GM18519 (cell line): ENCODE results near the gene CTBP2.

Experiments used
- ATAC-seq: cut with Tn5 transposase; IDR thresholded peaks from one replicate; pipeline ENCODE4 v1.9.1; 2021; ENCODE audit warnings: mild to moderate bottlenecking, moderate library complexity; ENCODE audit not compliant: unreplicated experiment, low FRiP score

The CTBP2 gene

DNA sequence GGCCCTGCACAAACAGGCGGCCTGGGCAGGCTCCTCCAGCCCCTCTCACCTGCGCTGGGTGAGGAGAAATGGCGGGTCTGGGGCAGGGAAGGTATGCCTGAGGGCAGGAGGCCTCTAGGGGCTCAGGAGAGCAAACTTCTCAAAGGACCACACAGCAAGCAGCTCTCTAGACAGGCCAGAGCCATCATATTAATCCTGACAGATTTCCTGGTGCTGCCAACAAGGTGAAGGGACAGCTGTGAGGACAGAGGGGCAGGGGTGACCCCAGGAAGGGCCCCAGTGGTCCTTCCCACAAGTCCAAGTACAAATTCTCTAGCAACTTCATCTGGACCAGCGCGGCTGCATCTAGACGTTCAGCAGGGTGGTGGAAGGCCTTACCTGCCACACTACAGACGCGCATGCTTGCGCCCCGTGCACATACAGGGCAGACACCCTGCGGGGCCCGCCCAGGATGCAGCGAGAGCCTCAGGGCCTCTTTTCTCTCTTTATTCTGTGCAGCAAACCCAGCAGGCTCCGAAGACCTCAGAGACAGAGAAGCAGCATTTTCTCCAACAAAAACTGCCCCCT lies 156.4 kb downstream of the CTBP2 start:
- no peak for ATAC-seq

DNA sequence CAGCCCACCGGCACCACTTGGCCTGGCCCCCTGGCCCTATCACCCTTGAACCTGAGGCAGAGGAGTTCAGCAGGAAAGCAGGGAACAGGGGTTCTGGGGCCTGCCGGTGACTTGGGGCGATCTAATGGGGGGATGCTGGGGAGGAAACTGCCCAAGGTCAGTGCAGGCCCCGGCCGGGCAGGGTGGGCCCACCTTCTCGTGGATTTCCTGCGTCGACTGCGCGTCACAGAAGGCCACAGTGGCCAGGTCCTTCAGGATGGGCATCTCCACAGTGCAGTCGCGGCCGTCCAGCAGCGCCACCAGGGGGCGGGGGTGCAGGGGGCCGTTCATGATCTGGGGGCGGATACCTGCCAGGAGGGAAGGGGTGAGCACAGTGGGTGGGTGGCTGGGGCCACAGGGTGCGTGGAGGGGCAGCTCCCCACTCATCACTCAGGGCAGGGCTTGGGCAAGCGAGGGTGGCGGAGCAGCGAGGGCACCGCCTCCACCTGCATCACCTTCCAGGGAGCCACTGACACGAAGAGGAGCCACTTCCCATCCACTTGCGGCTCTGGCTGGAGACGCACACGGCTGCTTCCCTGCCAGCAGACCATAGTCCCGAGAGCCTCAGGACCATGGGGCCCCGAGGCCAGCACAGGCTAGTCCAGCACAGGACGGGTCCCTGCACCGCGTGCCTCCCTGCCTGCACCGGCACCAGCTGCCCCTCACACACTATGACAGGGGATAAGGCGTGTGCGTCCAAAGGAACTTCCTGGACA lies 157.0 kb downstream of the CTBP2 start:
- ATAC-seq = no peak

DNA sequence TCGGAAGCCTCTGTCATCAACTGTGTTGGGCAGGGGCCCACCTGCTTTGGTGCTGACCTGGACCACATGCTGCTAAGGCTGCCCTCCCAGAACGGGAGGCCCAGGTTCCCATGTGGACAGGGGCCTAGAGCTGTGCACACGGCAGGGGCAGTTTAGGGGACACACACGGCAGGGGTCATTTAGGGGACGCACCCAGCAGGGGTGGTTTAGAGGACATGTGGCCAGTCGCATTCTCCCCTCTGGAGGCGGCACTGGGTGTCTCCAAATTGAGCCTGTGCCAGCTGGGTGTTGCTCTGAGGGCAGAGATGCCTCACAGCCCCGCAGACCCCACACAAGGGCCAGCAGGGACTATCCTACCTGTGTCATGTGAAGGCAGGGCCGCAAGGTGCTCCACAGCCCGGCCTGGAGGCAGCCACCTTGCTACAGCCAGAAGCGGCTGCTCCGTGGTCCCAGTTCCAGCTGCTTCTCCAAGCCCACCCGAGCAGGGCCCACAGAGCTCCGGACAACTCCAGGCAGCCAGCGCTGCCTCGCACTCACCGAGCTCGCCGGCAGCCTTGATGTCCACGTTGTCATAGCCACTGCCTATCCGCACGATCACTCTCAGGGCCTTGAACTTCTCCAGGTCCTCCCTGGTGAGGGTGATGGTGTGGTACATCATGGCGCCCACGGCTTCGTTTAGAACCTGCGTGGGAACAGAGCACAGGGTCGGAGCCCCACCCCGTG lies 157.8 kb downstream of the CTBP2 start:
- no peak for ATAC-seq

DNA sequence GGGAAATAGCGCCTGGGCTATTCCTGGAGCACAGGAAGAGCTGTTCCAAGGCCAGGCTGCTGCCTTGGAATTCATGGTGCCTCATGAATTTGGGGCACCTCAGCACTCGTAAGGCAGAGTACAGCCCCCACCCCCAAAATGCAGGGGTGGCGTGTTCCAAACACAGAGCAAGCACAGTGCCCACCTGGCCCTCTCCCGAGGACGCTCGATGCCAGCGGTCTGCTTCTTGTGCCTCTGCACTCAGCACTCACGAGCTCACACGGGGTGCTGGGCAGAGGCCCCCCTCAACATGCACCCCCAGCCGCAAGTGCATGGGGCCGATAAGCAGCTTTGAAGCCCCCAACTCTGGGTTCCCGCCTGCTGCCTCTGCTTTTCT lies 158.3 kb downstream of the CTBP2 start:
- ATAC-seq = no peak

DNA sequence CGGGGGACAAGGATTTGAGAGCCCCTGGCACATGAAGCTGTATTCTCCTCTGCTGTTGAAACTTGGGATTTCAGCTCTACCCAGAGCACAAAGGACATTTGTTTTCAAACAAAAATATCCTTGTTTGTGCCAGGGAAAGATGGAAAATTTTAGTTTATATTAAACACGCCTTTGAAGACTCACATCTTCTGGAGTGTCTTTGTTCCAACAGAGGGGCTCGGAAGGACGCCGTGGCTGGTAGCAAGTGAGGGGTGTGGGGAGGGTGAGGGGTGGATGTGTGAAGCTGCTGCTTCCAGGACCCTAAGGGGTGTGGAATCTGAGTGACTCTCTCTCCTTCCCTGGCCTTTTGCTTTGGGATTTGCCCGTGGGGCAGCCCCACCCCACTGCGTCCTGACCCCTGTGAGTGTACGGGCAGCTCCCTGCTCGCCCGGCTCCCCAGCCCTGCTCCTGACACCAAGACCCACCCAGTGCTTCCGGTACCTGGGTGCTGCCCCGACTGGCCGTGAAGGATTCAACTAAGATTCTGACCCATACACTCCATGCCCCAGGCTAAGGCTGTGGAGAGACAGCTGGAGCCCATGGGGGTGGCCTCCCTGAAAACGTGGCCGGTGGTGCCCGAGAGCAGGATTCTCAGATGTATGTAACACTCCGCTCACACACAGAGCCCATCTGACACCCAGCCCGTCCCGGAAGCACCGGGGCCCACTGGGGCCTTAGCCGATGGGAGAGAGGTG lies 158.9 kb downstream of the CTBP2 start:
- no peak for ATAC-seq

DNA sequence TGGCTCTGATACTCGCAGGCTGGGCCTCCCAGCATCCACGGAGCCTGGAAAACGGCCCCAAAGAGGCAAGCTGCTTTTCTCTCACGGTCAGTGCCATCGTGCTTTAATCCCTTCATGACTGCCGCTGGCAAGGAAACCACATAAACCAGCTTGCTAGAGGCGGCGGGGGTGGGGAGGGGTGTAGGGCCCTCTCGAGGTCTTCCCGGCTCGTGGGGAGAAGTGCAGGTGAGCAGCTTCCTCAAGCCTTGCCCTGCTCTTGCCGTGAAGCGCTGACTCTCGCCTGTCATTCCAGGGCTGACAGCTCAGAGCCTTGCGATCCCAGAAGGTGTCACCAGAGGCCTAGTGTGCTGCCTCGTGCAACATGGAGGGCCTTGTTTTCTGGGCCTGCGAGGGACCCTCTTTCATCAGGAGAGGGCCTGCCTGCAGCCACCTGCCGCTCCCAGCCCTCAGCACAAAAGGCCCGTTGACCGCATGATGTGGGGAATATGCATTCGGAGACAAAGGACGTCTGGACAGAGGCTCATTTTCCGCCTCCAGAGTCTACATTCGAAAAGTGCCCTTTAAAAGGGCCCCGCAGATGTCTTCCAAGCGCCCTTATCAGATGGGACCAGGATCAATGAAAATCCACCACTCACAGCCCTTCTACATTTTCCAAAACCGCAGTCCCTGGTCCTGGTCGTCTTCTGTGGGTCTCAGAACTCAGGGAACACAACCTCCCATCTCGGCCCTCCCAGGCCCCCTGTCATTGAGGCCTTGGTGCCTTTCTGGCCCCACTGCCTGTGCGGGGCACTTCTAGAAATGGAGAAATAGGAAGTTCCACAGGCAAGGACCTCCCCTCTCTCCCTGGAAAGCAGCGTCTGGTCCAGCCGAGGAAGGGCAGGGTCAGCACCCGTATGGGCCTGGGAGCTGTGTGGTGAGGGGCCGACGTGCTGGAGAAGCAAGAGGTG lies 159.7 kb downstream of the CTBP2 start:
- no peak for ATAC-seq

DNA sequence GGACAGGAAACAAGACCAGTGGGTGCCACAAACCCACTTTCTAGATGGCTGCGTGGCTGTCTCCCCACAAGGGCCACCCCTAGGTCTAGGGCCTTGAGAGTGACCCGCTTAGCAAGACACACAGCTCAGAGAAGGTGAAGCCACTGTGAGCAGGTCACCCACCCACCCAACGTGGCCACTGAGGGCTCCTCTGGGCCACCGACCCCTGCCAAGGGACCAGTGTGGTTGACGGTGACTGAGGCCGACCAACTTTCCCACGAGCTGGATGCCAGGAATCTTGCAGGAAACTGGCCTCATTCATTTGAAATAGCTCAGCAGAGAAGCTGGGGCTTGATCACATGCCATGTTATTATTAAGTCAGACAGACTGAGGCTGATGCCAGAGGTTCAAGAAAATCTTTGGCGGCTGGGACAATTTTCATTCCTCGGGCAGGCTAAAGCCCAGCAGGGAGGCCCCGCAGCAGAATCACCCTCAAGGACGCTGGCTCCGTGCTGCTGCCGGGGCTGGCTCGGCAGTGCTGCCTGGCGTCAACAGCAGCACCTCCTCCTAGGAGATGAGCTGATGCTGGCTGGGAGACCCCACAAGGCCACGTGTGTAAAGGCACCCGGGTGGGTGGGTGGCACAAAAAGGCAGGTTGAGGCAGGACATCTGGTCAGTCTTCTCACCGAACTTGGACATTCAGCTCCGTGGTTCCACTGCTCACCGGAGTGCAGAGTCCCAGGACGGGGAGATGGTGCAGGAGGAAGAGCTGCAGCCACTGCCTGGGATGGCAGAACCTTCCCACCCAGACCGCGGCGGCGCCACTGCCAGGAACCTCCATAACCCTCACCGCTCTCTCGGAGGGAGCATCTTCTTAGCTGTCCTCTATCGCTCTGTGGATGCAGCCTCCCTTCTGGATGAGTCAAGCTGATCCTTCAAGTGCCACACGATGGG lies 160.7 kb downstream of the CTBP2 start:
- ATAC-seq = no peak

DNA sequence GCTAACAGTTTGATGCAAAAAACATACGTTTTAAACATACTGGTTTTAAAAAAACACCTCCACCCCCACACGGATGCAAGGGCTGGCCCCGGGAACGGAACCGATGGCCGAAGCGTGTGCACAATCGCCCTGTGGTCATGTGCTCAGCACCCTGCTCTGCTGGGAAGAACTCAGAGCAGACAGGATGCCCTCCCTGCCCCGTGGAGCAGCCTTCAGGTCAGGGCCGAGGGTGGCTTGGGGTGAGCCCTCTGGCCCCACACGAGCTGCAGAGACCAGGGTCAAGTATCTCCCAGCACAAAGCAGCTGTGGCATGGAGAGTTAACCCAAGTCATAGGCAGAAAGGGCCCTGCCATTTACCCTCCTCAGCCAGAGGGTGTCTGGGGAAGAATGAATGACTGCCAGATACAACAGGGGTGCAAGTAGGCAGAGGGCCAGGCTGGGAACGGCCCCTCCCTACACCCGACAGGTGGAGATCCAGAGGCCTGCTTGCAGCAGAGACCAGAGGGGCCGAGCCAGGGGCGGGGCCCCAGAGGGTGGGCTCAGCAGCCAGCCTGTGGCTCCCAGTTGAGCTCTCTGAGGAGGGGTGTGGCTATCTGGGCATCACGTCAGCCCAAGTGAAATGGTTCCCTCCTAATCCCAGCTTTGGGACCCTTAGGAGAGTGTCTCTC lies 161.6 kb downstream of the CTBP2 start:
- no peak for ATAC-seq

DNA sequence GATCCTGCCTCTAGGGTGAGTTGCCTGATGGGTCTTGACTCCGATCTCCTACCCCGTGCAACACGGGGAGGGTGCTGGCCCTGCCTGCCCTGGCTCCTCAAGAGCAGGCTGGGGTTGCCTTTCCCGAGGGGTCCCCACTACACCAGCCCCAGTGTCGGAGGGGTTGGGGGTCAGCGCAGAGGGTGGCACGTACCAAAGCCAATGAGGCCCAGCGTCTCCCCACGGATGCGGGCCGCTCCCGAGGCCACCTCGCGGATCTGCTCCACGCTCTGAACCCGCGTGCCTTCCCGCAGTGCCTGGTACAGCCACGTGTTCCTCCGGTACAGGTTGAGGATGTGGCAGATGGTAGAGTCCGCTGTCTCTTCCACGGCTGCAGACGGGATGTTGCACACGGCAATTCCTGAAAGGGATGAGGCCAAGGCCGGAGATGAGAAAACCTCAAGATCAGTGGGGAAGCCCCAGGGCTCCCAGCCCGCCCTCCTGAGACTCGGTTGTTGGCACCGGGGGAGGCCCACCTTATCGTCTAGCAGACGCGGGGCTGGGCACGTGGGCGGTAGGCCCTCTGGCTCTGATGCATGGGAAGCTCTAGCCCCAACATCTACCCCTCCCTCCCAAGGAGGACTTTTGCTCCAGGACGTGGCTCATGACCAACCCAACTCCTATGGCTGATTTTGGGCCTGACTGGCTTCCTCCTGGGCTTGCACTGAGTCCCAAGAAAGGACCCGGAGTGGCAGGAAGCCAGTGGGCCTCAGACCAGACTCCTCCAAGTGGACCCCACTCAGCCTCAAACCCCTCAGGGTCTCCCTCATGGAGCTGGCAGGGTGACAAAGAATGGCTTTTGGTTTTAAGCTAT lies 162.4 kb downstream of the CTBP2 start:
- no peak for ATAC-seq

DNA sequence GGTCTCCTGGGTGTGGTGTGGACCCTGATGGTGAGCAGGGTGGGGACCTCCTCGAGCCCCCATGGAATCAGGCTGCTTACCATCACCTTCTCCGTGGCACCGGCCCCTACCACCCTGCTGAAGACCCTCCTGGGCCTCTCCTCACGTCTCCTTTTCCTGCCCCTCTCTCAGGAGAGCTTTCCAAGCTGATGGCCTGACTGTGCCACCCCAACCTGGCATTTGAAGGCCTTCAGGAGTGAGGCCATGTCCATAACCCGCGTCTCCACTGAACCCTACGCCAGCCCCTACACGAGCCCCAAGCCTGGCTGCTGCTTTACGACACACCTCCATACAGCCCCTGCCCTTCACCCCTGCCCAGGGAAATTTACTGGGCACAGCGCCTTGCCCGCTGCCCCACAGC lies 163.1 kb downstream of the CTBP2 start:
- no peak for ATAC-seq

DNA sequence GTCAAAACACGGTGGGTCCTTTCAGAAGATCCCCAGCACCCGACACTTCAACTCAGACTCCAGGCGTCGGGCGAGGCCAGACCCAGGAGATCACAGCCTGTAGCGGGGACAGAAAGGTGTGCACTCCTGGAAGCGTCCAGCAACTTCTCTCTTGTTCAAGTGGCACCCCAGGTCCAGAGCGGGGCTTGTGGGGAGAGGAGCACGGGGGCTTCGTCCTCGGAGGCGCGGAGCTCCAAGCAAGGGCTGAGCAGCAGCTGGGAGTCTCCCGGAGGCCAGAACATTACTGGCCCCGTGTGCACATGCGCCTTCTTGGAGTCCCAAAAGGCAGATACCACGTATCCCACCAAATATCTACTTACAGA lies 163.5 kb downstream of the CTBP2 start:
- no peak for ATAC-seq

DNA sequence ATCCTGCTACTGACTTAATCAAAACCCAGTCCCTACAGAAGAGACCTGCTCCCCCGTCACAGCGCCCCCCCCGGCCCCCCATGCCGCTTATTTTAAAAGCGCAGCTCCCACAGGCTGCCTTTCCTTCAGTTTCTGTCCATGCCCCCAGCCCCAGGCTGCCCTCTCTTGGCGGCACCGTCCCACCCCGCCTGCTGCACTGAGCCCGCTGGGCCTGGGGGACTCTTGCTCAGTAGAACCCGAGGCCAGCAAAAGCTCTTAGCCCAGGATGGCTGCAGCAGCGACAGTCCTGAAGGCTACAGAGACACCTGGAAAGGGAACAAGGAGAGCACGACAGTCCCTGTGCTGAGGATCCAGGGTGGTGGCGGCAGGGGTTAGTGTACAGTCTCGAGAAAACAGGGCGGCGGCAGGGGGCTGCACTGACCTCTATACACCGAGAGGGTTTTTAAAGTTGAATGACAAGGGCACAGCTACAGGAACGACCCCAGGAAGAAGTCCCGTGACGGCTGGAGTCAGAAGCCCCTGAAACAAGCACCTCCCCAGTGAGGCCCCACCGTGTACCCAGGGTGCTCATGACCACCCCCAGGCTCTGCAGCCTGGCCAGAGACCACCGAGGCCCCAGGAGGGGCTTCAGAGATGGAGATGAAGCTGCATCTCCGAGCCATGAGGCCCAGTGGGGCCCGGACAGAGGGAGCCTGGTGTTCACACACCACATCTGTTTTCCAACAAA lies 164.1 kb downstream of the CTBP2 start:
- ATAC-seq = no peak

DNA sequence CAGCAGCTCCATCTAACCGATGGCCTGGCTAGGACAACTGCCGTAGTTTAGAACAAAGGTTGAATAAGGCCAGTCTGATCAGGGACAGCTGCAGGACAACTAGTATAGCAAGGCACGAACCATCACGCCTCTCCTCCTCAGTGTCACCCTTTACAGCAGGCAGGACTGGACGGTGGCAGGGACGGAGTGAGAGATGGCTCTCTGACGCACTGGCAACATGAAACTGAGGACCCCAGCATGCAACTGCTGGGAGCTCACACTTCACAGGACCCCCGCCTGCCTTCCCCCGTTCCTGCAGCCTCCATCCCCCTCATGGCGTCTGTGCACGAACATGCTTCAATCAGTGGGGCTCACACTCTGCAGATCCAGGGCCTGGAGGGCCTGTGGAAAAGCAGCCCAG lies 164.8 kb downstream of the CTBP2 start:
- ATAC-seq = no peak

DNA sequence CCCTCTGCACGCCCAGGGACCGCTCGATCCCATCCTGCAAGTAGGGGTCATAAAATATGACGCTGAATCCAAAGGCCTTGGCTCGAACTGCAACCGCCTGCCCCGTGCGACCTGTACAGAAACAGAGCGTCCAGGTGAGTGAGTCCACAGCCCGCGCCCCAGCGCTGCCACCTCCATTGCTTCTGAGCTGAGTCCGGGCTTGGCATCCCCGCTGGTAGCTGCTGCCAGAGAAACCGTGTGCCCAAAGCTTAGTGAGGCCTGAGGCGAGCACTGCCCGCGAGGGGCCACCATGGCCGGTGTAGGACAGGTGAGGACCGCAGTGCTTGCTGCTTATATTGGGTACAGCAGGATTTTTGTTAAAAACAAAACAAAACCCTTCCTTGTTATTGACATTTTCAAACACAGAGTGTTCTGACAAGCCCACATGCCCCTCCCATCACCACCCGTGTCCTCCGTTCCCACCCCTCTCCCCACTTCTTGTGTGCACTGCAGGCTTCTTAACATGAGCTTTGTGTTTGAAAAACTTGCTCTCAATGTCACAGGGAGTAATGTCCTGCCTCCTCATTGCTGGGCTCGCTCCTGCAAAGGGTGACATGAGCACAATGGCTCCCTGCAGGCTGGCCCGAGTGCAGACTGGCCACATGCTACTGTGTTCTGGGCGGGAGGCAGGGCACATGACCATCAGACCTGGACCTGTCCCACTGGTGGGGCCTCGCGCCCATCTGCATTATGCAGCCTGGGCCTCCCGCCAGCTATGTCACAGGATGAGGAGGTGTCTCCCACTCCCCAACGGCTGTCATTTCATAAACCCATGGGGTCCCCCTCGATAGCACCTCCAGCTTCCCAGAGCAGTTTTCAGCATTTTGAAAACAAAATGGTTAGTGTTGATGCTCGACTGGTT lies 165.5 kb downstream of the CTBP2 start:
- no peak for ATAC-seq

DNA sequence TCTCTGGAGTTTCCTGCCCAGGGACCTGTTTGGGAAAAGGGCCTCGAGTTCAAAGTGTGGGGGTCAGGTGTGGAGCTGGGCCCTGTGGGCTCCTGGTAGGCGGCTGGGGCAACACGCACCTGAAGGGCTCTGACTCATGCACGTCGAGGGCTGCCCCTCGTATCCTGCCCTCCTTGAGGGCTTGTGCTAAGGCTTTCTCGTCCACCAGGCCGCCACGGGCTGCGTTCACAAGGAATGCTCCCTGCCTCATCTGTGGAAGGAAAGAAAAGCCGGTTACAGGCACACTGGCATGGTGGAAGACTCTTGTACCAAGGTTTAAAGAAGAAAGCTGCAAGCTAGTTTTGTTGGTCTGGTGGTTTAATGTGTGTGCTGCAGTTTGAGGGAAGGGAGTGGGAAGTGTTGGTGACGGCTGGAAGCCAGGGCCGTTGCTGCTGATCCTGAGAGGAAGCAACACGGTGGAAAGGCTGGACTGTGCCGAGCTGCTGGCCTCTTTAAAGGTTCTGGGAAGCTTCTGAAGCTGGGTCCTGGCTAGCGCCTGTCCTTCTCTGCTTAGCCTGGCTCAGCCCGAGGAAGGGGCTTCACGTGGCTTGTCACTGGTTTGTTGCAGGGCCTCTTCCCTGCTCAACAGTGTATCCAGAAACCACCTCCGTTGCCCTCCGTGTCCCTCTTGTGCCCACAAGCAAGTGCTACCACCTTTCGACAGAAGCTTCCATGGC lies 166.5 kb downstream of the CTBP2 start:
- no peak for ATAC-seq

DNA sequence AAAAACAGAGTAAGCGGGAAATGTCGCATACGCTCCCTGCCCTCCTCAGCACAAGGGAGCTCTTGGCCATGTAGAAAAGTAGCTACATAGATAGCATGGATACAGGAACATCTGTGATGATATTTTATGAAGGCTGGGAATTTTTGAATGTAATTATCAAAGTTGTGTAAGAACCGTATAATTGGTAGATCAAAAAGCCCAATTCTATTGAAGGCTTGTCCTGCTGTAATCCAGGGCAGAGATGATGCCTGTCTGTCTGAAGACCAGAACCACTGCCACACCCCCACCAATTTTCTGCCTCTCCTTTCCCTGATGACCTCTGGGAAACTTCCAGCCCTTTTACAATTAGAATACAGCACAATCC lies 167.0 kb downstream of the CTBP2 start:
- ATAC-seq = no peak
